ENCODE measurements around the gene CHCHD6. TPM values are rescaled to one million over a fixed set of nuclear protein-coding genes. Genes with fewer than 3 reads are reported as not detected.

Gene CHCHD6
- total RNA-seq, 4 donors from 2014 or later = 6.4 to 14.2 (median 10.3) TPM; not detected in 1

DNA sequence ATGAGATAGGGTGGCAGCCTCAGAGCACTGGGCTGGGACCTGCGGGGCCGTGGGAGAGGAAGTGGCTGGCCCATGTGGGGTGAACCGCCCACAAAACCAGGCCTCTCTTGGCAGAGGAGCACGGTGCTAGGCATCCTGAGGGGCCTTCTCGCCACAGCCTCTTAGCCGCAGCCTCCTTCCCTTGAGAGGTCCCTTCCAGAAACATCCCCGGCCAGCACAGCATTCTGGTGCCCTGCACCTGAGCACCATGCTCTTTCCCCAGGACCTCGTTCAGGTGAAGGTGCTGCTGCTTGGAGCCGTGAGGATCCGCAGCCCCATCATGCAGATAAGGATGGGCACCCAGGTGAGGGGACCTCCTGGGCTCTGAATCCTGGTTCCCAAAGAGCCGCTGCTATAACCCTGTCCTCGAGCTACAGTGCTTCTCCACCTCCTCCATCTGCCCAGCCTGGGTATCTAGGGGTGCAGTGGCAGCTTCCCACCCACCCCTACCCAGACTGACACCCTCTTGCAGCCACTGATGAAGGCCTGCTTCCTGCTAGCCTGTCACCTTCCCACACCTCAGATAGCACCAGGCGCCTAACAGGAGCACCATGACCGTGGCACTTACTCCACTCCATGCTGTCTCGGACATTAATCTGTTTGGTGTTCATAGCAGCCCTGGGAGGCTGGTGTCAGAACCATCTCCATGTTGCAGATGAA lies 37.9 kb upstream of the CHCHD6 start:
- DNase-seq = no peak
- TF ChIP-seq POLR2A (IDR thresholded peaks at IDR 0.05) = no peak
- TF ChIP-seq CTCF (IDR thresholded peaks at IDR 0.05) = no peak
- Histone ChIP-seq H3K9me3 (no peaks in the 10 kb centered on the region), H3K36me3 (no peaks in the 10 kb centered on the region), H3K4me1 (no peaks in the 10 kb centered on the region), H3K27me3 (no peaks in the 10 kb centered on the region), H3K4me3 (no peak overlapping the region), H3K27ac (no peak overlapping the region)
- intact Hi-C loops (cut with DNase I; ENCODE audit: low total_unique reads) = loop anchor here (10.0 kb wide), 1 partner anchor 879 kb away; no protein-coding TSS in a partner anchor

DNA sequence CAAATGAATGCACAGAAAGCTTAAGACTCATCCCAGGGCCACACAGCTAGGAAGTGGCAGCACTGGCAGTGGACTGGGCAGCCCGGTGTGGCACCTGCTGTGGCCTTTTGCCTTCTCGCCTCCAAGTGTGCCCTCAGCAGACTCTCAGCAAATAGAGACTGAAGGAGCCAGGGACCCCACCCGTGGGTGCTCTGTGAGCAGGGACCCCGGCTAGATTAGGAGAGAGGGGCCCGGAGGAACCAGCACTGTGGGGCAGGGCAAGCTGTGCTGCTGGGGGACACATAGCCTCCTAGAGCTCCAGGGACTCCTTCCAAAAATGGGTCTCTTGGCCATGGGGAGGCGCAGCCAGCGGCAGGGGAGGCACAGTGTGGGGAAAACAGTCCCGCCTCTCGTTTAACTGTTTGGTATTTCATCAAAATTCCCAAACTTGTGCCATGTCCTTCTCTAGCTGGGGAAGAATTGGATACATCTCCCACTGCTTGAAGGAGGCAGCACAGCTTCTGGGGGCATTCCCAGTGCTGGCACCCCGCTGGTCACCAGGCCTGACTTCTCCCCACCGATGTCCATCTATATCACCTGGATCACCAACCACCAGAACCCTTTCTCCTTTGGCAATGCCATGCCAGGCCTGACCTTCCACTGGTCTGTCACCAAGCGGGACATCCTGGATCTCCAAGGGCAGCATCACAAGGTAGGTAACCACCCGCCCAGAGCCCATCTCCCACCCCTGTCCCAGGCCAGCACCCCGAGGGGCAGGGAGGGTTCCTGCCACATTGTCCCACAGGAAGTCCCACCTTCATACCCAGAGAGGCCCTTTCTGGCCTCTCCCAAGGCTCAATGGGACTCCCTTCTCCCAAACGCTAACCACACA lies 37.1 kb upstream of the CHCHD6 start:
- no peaks in the 10 kb centered on the region for H3K36me3 ChIP-seq
- TF ChIP-seq CTCF (IDR thresholded peaks at IDR 0.05) = no peak
- no peak for TF ChIP-seq POLR2A (IDR thresholded peaks at IDR 0.05)
- H3K27me3 ChIP-seq = no peaks in the 10 kb centered on the region
- no peak overlapping the region for H3K4me3 ChIP-seq
- no peak overlapping the region for H3K27ac ChIP-seq
- H3K4me1 ChIP-seq = no peaks in the 10 kb centered on the region
- intact Hi-C loops (cut with DNase I; ENCODE audit: low total_unique reads) = loop anchor here (10.0 kb wide), 1 partner anchor 878 kb away; no protein-coding TSS in a partner anchor
- no peaks in the 10 kb centered on the region for H3K9me3 ChIP-seq
- DNase-seq = no peak

DNA sequence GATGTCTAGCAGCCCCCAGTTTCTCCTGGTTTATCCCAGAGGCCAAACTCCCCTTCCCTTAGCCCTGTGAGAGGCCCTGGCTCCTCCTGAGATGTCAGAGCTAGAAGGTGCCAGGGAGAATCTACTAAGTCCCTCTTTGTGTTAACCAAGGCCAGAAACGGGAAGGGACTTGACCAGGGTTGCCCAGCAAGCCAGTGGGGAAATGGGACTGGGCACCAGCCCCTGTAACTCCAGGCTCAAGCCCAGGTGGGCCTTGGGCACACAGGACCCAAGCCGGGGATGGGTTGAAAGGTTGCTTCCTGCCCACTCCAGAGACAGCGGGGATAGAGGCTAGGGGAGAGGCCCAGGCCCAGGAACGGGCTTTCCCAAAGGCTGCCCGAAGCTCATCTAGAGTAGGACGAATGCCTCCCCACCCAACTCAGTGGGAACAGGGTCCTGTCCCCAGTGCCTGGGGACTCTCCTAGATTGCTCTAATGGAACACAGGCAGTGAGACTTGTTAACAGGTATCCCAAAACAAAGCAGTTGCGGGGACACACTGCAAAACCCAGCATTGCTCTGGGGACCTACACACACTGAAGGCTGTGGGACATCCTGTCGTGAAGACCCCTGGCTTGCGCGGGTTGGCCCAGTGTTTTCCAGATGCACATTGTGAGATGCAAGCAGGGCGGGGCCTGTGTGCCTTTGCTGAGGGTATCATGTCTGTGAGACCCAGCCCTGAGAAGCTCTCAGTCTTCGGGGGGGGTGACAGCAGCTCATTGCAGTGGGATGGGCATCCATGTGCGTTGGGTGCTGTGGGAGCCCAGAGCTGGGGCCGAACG lies 36.2 kb upstream of the CHCHD6 start:
- intact Hi-C loops (cut with DNase I; ENCODE audit: low total_unique reads) = loop anchor here (10.0 kb wide), 1 partner anchor 877 kb away; no protein-coding TSS in a partner anchor
- Histone ChIP-seq H3K27me3 (no peaks in the 10 kb centered on the region), H3K27ac (no peak overlapping the region), H3K4me1 (no peaks in the 10 kb centered on the region), H3K9me3 (no peaks in the 10 kb centered on the region), H3K36me3 (no peaks in the 10 kb centered on the region), H3K4me3 (no peak overlapping the region)
- no peak for DNase-seq
- TF ChIP-seq CTCF (IDR thresholded peaks at IDR 0.05) = no peak
- no peak for TF ChIP-seq POLR2A (IDR thresholded peaks at IDR 0.05)

GRCh38 chr3:126668450-126669401 lies 35.3 kb upstream of the CHCHD6 start:
- Histone ChIP-seq H3K36me3 (no peaks in the 10 kb centered on the region), H3K4me1 (no peaks in the 10 kb centered on the region), H3K27ac (no peak overlapping the region), H3K4me3 (no peak overlapping the region), H3K27me3 (no peaks in the 10 kb centered on the region), H3K9me3 (no peaks in the 10 kb centered on the region)
- no peak for DNase-seq
- intact Hi-C loops (cut with DNase I; ENCODE audit: low total_unique reads) = loop anchor here (10.0 kb wide), 1 partner anchor 876 kb away; no protein-coding TSS in a partner anchor
- TF ChIP-seq CTCF (IDR thresholded peaks at IDR 0.05) = no peak
- TF ChIP-seq POLR2A (IDR thresholded peaks at IDR 0.05) = no peak
